Limb (tissue), 2 donors: ENCODE data around the gene GPC1.
"Not testable (repeated sequence)": the region's sequence is repeated elsewhere in the genome, so short reads cannot be mapped to it uniquely, and the experiment has no call there.

Source experiments
- DNase-seq, 2 donors: peaks; one replicate each; pipeline ENCODE4 v3.0.0-alpha.2; 2016; ENCODE audit errors: extremely low spot score in 2 of 2

Gene GPC1

DNA sequence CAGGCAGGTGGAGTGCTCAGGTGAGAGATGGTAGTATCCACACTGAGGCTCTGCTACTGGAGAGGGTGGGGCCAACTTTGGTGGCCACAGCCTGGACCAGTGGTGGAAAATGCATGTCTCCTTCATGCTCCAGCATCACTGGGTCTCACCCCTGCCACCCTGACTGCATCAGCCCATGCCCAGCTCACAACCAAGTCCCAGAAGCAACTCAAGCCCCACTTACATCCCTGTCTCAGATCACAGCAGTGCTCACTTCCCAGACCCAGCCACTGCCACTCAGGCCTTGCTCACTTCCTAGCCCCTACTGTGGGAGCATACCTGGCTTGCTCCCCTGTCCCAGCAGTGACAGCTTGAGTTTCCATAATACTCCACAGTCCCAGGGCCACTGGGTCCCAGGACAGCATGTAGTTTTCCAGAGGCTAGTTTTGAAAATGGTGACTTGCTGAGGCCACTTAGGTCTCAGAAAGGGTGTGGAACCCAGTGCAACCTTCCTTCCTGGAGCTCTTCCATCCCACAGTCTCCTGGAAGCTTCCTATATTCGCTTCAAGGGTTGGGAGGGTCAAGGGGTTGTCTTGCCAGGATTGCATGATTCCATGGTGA lies 58.8 kb downstream of the GPC1 start:
- DNase-seq, result no peak

DNA sequence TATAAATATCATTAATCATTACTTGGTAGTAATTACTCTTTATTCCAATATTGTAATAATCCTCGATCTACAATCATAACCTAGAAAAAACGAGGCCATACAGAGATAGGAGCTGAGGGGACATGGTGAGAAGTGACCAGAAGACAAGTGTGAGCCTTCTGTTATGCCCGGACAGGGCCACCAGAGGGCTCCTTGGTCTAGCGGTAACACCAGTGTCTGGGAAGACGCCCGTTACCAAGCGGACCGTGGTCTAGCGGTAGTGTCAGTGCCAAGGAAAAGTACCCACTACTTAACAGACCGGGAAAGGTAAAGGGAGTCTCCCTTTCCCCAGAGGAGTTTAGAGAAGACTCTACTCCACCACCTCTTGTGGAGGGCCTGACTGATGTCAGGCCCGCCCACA lies 59.5 kb downstream of the GPC1 start:
- not testable (repeated sequence) for DNase-seq

DNA sequence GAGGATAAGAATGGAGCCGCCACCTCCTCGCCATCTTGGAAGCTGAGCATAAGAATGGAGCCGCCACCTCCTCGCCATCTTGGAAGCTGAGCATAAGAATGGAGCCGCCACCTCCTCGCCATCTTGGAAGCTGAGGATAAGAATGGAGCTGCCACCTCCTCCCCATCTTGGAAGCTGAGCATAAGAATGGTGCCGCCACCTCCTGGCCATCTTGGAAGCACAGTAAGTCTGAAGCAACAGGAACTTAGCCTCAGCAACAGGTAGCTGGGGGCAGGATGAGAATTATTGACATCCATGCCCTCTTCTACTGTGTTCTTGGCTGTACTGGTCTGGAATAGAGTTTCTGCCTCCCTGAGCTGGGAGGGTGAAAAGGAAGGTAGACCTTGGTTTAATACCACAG lies 61.6 kb downstream of the GPC1 start:
- DNase-seq, result not testable (repeated sequence)

DNA sequence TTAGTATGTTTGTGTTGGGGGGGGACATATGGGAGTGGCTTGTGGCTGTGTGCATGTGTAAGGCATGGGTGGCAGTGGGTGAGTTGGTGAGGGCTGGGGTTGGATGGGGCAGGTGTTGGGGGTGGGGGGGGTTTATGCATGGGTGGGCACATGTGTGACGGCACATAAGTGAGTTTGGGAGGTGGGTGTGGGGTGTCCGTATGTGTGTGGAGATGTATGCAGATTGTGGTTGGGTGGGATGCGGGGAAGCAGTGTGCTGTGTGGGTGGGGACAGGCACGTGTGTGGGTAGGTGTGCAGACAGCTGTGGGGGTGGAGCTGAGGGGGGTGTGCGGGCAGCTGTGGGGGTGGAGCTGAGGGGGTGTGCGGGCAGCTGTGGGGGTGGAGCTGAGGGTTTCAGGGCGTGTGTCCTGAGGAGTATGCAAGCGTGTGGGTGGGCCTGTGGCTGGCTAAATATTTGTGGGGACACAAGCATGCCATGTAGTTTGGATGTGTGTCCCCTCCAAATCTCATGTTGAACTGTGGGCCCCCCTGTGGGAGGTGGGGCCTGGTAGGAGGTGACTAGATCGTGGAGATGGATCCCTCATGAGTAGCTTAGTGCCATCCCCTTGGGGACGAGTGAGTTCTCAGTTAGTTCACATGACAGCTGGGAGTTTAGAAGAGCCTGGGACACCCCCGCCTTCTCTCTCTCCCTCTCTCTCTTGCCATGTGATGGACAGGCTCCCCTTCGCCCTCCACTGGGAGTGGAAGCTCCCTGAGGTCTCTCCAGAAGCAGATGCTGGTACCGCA lies 62.9 kb downstream of the GPC1 start:
- DNase-seq, result peak in 1 of 2 donors; percentile 17

DNA sequence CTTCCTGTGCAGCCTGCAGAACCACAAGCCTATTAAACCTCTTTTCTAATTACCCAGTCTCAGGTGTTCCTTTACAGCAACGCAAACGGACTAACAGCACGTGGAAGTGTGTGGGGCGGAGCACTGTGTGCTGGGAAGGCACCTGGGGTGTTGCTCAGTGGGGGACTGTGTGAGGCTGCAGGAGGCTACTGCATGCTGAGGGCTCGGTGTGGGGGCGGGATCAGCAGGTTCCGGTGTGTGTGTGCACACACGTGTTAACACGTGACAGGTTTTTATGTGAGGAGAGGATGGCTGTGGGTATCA lies 63.4 kb downstream of the GPC1 start:
- DNase-seq, result no peak

DNA sequence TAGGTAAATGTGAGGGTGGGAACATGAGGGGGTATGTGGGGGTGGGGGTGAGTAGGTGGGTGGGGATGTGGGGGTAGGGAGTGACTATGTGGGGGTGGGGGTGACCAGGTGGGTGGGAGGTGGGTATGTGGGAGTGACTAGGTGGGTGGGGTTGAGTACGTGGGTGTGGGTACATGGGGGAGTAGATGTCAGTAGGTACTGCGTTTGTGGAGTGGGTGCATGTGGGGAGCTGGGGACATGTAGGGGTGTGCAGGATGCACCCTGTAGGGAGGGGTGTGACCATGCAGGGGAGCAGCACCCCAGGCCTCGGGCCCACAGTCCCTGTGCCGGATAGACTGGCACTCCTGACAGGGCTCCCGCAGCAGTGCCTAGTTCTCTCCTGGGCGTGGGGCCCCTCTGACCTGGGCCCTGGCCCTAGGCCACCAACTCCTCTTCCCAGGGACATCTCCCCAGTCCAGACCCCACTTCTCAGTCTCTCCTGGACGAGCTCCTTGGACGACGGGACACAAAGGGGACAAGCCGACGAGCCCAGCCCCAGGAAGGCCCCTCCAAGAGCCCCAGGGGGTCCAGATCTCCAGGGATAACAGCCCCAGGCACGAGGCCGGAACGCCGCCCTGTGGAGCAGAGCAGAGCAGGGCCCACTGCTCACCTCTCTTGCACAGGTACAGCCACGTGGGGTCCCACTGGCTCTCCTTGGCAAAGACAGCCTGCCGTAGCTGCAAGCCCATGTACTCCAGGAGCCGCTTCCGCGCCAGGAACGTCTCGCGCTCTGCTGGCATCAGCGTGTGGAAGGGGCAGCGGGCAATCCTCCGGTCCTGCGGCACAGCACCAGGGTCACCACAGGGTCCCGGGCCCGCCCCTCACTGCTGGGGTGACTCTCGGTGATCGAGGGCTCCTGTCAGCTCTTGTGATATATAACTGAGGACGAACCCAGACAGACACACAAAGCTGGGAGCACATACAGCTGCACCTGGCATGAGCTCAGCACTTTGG lies 64.1 kb downstream of the GPC1 start:
- DNase-seq, result peak in 1 of 2 donors; percentile 22

DNA sequence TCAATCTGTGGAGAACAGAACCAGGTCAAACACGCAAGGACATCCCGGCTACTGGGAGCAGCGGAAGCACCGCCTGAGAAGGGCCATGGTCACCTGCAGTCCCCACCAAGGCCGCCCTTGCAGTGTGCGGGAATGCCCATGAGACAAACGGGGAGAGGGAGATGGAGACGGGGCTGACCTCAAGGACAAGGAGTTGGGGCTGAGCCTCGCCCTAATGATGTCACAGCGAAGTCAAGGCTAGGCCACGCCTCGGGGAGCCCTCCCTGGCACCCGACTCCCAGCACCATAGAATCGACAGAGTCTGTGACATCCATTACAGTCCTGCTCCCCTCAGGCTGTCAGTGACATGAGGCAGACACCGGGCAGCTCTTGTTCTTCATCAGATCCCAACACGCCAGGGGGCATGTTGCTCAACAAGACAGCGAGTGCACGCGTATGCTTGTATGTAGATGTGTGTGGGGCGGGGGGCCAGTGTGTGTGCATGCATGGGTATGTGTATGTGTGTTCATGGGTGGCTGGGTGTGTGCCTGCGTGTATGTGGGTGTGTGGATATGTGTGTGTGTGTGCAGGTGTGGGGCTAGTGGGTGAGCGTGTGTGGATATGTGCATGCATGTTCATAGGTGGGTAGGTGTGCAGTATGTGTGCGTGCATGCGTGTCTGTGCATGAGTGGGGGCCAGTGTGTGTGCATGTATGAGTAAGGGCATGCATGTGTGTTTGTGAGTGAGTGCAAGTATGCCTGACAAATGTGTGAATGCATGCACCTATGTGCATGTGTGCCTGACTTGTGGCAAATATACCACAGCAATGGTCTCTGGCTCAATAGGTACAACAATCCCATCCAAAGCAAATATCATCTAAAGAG lies 65.3 kb downstream of the GPC1 start:
- peak in 1 of 2 donors; percentile 12 for DNase-seq

DNA sequence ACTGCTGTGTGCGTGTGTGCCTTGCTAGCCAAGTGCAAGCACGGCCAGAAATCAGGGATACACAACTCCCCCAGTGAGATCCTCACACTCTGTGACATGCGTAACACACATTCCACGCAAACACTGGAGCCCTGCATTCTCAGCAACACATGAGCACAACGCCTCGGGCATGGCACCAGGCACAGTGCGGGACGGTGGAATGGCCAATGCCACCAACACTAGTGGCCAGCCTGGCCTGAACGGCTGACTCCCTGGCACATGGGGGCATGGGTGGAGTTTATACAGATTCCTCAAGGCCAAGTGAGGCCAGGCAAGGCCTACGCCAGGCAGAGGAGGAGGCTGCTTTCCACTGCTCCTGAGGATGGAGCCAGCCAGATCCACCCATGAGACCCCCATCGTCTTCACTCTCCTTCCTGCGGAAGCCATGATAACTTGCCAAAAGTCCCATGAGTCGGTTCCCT lies 66.1 kb downstream of the GPC1 start:
- peak in 1 of 2 donors; percentile 19 for DNase-seq

DNA sequence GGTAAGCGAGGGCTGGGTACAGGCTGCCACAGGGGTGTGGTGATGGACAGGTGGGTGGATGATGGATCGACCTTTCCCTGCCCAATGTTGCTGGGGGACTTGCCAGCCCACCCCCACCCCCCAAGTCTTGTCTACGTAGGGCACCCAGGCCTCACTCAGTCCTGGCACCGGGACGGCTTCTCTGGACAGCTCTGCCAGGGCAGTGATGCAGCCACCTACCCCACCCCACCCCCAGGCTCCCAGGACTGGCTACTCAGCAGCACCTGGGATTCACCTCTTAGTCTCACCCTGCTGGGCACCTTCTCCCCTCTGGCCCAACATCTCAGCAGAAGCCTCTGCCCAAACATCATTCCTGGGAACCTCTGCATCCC lies 66.6 kb downstream of the GPC1 start:
- peak in 1 of 2 donors; percentile 16 for DNase-seq

DNA sequence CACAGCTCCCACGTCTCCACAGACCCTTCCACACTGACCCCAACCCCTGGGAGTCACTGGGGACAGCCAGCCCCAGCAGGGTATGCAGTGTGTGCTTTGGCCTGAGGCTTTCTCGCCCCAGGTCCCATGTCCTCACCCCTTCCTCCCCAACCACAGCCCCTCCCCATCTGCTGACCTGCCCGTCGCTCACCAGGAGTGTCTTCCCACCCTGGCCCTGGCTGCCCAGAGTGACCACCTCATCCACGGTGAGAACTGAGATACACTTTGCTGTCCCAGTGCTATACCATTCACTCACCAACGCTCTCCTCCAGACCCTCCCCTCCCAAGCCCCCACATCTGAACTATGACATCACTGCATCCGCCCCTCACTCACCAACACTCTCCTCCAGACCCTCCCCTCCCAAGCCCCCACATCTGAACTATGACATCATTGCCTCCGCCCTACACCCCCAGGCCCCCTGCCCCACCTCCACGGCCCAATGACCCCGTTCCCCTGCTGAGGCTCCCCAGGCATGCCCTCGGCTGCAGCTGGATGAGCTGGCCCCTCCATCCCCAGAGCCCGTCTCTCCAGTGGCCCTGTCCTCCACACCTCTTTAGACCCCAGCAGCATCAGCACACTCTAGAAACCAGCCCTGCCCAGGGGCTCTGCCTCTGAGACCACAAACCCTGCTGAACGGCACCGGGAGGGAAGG lies 67.1 kb downstream of the GPC1 start:
- peak in 1 of 2 donors; percentile 19 for DNase-seq

DNA sequence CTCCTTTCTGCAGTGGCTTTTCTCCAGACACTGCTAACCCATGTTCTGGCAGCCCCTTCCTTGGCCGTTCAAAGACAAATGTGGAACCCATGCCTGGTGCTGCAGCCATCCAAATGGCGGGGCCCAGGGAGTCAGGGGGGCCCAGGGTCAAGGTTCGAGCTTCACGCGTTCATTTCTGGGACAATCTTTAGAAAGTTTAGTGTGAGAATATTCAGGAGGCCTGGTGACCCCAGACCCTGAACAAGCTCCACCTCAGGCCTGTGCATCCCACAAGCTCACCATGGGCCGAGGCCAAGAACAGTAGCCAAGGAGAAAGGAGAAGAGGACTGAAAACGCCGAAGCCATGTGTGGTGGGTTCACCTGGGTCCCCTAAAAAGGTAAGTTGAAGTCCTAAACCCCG lies 67.9 kb downstream of the GPC1 start:
- DNase-seq, result no peak

DNA sequence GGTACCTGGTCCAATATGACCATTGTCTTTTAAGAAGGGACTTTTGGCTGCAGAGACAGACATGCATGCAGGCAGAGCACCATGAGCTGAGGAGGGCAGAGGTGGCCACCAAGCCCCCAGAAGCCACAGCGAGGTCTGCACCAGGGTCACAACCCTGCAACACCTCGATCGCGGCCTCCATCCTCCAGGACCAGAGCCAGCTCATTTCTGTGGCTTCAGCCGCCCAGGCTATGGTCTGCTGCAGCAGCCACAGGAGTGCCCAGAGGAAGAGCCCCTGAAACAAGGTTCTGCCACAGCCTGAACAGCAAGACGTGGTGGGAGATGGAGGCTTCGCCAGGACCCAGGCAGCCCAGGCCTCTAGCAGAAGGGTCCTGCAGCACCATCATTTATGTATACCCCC lies 68.4 kb downstream of the GPC1 start:
- DNase-seq, result no peak

DNA sequence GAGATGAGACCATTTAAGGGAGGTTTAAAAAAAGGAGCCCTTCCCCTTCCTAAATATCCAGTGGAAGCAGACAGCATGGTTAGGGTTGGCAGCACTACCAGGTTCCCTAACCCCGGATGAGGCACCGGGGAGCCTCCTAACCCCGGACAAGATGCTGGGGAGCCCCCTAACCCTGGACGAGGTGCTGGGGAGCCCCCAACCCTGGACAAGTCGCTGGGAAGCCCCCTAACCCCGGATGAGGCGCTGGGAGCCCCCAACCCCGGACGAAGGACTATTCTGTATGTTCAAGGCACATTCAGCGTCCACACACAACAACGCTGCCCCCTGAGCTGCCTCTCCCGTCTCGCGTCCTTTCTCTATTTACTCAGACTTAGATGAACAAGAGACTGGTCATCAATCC lies 70.4 kb downstream of the GPC1 start:
- DNase-seq, result no peak

DNA sequence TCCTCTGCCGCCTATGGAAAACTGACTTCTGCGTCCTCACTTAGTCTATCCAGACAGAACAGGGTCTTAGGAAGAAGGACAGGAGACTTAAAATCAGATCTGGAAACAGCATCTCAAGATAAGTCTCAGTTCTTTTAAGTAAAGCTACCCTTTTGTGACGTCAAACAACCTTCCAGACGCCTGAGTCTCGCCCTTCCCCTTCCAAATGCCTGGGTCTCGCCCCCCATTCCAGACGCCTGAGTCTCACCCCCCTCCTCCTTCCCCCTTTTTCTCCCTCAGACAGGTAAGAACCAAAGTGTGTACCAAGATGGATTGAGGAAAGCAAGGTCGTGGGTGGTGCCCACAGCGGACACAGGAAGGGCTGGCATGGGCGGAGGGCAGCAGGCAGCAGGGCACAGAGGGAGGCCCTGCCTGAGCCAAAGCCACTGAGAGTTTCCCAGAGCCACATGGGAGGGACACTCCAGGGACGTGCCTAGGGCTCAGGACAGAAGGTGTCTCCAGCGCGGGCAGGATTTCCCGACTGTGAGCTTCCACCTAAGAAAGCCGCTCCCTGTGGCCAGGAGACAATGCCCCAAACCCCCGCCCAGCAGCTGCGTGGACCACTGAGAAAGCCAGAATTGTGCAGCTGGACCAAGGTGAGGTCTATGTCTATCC lies 71.1 kb downstream of the GPC1 start:
- DNase-seq, result no peak

DNA sequence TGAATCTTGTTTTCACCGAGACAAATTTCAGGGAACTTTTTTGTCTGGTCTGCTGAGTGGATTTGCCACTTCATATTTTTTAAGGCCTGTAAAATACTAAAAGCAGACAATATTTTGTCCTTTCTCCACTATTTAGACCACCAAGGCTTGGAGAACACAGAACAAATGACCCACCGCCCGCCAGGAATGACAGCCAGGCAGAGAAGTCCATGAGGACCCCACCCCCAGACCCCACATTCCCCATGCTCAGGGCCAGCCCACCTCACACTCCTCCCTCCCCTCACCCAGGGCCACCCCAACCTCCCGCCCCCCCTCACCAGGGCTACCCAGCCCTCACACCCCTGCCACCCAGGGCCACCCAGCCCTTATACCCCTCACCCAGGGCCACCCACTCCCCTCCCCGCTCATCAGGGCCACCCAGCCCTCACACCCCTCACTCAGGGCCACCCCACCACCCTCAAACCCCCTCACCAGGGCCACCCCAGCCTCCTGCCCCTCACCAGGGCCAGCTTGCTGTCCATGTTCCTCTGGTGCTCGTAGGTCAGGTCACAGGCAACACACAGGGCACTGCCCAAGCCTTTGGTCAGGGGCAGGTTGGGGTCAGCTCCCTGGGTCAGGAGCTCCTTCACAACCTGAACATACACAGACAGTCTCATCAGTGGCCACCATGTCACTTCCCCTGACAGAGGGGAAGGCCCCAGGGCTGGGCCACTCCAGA lies 71.8 kb downstream of the GPC1 start:
- peak in 1 of 2 donors; percentile 22 for DNase-seq

DNA sequence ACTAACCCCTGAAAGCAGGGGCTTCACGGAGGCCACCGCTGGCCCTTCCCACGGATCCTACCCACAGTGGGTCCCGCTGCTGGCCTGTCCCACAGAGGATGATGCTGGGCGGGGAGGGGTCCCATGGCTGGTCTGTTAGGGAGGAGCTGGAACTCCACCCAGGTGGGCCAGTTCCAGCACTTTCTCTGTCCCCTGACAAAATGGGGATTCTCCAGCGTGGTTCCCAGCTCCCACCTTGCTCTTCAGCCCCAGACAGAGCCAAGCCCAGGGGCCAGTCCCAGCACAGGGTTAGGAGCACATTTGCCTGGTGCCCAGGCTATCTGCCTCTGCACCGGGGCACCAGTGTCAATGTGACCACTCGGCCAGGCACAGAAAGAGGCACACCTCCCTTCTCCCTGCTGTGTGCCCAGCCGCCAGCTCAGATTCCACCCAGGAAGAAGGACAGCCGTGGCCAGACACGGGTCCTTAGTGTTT lies 72.4 kb downstream of the GPC1 start:
- DNase-seq, result no peak

DNA sequence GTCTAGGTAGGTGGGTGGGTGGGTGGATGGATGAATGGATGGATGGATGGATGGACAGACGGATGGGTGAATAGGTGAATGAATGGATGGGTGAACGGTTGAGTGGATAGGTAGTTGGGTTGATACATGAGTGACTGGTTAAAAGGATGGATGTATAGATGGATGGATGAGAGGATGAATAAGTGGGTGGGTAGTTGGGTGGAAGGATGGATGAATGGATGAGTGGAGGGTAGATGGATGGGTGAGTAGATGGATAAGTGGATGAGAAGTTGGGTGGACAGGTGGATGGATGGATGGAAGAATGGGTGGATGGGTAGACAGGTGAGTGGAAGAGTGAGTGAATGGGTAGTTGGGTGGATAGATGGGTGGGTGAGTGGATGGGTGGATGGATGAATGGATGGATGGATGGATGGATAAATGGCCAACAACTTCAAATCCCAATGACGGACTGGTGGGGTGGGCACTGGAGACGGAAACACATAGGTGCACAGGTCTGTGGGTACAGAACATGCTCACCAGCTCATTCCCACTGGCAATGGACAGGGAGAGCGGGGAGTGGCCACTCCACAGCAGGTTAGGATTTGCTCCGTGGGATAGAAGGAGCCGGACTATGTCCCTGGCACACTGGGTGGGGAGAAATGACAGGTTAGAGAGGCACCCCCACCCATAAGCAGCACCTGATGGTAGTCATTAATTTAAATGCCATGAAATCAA lies 73.5 kb downstream of the GPC1 start:
- DNase-seq, result no peak

DNA sequence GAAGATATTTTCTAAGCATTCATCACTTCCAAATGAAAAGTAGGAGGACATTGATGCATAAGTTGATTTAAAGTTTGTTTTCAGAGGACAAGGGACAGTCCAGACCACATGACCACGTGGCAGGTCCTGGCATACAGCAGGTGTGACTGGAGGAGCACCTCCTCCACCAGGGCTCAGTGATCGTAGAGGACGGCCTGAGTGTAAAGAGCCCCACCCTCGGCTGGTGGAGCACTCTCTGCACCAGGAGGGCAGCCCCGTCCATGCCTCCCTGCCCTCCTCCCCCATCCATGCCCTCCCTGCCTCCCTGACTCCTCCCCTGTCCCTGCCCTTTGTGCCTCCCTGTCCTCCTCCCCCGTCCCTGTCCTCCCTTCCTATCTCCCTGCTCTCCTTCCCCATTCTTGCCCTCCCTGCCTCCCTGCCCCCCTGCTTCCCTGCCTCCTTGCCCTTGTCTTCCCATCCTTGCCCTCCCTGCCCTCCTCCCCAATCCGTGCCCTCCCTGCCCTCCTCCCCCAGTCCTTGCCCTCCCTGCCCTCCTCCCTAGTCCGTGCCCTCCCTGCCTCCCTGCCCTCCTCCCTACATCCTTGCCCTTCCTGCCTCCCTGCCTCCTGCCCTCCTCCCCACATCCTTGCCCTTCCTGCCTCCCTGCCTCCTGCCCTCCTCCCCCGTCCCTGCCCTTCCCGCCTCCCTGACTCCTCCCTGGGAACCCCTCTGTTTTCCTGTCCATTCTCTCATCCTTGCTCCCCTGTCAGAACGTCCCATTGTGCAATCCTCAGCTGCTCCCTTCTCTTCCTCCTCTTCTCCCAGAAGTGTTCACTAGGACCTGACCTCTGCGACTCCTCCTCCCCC lies 74.4 kb downstream of the GPC1 start:
- peak in 1 of 2 donors; percentile 18 for DNase-seq
